Left ventricle myocardium inferior (tissue), 1 donor: ENCODE results near the gene SYNDIG1. TPM values are rescaled to one million over a fixed set of nuclear protein-coding genes. Genes with fewer than 3 reads are reported as not detected.

Source experiments
- DNase-seq: peaks from one replicate; pipeline ENCODE4 v3.0.0-alpha.2; 2020
- H3K27ac ChIP-seq: fragments of 200-600 bp; replicated peaks from 2 replicates; pipeline ENCODE4 v1.8.0; 2021
- H3K27me3 ChIP-seq: fragments of 200-600 bp; 2 replicates; pipeline ENCODE4 v1.8.0; 2021; ENCODE audit warnings: low read depth
- H3K36me3 ChIP-seq: fragments of 200-600 bp; 2 replicates; pipeline ENCODE4 v1.8.0; 2021
- H3K4me1 ChIP-seq: fragments of 200-600 bp; 2 replicates; pipeline ENCODE4 v1.8.0; 2021
- H3K4me3 ChIP-seq: fragments of 200-600 bp; 2 replicates; pipeline ENCODE4 v1.8.0; 2021; ENCODE audit warnings: mild to moderate bottlenecking, moderate library complexity
- H3K9me3 ChIP-seq: fragments of 200-600 bp; replicated peaks from 2 replicates; pipeline ENCODE4 v1.8.0; 2021
- intact Hi-C: fragments of 100-400 bp; cut with micrococcal nuclease; formaldehyde crosslinking; loops from one replicate; pipeline ENCODE4 v1.11.0; 2022
- total RNA-seq: library from RNA; stranded (reverse); fragmentation: NEBNext Ultra II Directional; extraction: Animal tissue kit (Norgen Biotek cat#: 25700); gene quantifications from one replicate; pipeline ENCODE4 v1.2.1, GENCODE V29; 2021
- TF ChIP-seq, protein P1 (sequence below): fragments of 200-600 bp; IDR thresholded peaks from 2 replicates; pipeline ENCODE4 v1.8.0; 2021; ENCODE audit warnings: antibody characterized with exemption, mild to moderate bottlenecking, borderline replicate concordance
- donor health status: DM: no; HTN: yes; CAD: no; lungs with severe emphysema.

SYNDIG1 gene
- total RNA-seq, 1 donor from 2014 or later = 21.4 TPM

DNA sequence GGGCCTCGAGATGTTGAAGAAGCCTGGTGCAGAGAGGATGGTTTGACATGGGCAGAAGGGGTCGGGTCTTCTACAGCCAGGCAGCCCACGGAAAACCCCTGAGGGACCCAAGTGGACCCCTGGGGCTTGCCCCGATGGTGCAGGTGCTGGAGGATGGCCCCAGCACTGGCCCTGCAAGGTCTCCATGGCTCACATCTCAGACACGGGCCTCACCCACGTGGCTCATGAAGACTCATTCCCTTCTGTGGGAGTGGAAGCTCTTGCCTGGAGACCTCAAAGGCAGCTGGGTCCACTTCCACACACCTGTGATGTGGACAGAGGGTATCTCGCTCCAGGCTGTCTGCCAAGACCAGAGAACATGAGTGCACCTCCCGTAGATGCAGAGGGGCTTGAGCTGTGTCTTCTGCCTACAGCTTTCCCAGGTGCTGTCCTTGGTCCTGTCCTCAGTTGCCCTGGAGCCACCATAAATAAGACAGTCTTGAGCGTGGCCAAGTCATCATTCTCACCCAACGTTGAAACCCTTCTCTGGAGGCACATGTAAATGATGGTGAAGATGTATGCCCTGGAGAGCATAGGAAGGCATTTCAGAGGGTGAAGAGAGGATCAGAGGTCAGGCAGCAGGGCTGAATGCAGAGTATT, 108.0 kb downstream of the SYNDIG1 start:
- Histone ChIP-seq H3K4me3 (no peak overlapping the region), H3K27me3 (no peaks in the 10 kb centered on the region), H3K9me3 (no peaks in the 10 kb centered on the region), H3K36me3 (no peaks in the 10 kb centered on the region), H3K4me1 (no peaks in the 10 kb centered on the region), H3K27ac (no peak overlapping the region)
- no peak for DNase-seq
- intact Hi-C loops = no loop called here
- TF ChIP-seq, protein P1, sequence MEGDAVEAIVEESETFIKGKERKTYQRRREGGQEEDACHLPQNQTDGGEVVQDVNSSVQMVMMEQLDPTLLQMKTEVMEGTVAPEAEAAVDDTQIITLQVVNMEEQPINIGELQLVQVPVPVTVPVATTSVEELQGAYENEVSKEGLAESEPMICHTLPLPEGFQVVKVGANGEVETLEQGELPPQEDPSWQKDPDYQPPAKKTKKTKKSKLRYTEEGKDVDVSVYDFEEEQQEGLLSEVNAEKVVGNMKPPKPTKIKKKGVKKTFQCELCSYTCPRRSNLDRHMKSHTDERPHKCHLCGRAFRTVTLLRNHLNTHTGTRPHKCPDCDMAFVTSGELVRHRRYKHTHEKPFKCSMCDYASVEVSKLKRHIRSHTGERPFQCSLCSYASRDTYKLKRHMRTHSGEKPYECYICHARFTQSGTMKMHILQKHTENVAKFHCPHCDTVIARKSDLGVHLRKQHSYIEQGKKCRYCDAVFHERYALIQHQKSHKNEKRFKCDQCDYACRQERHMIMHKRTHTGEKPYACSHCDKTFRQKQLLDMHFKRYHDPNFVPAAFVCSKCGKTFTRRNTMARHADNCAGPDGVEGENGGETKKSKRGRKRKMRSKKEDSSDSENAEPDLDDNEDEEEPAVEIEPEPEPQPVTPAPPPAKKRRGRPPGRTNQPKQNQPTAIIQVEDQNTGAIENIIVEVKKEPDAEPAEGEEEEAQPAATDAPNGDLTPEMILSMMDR = no peak

DNA sequence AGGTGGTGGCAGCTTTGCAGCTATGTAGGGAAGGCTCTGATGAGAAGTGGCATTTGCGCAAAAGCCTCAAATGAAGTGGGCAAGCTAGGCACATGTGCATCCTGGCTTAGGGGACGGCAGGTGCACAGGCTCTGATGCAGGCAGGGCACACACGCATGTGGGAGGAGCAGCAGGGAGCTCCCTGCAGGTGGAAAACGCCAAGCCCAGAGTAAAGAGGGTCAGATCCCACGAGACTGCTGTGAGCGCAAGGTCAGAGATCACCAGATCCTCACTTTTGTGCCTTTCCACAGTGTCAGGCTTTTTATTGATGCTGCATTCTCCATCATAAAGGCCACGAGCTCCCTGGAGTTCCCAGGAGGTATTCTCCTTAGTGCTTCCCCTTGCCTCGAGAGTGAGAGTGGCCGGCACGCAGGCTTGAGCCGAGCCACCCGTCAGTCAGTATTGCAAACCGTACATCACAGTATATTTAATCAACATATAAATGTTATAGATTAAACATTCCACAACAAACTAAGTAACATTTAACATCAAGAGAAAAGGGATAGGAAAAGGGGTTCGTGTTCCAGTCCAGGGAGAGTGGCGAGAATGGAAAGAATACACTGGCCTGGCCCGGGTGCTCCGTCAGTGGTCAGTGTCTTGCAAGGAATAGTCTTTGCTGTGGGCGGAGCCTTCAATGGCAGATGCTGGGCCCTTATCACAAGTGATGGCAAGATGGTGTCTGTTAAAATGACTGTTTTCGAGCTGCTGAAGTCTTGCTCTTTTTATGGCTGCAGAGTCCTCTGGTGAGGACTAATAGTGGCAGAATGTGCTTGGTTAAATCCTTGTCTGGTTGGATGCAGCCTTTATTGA, 109.4 kb downstream of the SYNDIG1 start:
- Histone ChIP-seq H3K36me3 (no peaks in the 10 kb centered on the region), H3K27me3 (no peaks in the 10 kb centered on the region), H3K4me3 (no peak overlapping the region), H3K4me1 (no peaks in the 10 kb centered on the region), H3K9me3 (no peaks in the 10 kb centered on the region), H3K27ac (no peak overlapping the region)
- TF ChIP-seq, protein P1 = no peak
- intact Hi-C loops = no loop called here
- no peak for DNase-seq

DNA sequence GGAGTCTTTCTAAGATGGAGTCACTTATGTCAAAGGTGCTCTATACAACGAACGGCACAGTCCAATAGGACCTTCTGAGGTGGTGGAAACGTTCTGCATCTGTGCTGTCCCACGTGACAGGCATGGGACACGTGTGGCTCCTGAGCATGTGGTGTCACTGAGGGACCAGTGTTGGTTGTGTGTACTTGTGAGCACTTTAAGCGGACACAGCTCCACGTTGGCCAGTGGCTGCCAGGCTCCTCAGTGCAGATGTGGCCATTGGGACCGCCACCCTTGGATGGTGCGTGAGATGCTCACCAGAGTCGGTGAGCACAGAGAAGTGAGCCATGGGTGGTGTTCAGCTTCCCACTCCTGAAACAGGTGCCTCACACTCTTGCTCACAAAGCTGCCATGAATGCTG, 110.0 kb downstream of the SYNDIG1 start:
- Histone ChIP-seq H3K9me3 (no peaks in the 10 kb centered on the region), H3K4me1 (no peaks in the 10 kb centered on the region), H3K27me3 (no peaks in the 10 kb centered on the region), H3K4me3 (no peak overlapping the region), H3K36me3 (no peaks in the 10 kb centered on the region), H3K27ac (no peak overlapping the region)
- TF ChIP-seq, protein P1 = no peak
- intact Hi-C loops = no loop called here
- no peak for DNase-seq

DNA sequence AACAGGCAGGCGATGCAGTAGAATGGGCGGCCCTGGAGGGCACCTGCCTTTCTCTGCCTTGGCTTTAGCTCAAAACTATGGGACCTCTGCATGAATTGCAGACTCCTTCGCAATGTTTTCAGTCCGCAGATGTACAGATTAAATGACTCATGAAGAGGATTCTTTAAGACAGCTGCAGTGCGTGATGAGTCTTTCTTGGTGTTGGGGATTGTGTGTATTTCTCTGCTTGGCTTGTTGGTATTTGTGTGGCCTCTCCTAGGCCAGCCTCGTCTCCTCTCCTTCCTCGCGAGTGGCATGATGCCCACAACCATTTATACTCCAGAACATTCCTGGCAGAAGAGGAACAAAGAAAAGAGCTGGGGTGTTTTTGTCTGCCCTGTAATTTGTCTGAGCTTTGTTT, 110.6 kb downstream of the SYNDIG1 start:
- TF ChIP-seq, protein P1 = no peak
- intact Hi-C loops = no loop called here
- H3K9me3 ChIP-seq = no peaks in the 10 kb centered on the region
- H3K36me3 ChIP-seq = no peaks in the 10 kb centered on the region
- DNase-seq = no peak
- H3K27me3 ChIP-seq = no peaks in the 10 kb centered on the region
- H3K27ac ChIP-seq = no peak overlapping the region
- H3K4me1 ChIP-seq = no peaks in the 10 kb centered on the region
- no peak overlapping the region for H3K4me3 ChIP-seq

DNA sequence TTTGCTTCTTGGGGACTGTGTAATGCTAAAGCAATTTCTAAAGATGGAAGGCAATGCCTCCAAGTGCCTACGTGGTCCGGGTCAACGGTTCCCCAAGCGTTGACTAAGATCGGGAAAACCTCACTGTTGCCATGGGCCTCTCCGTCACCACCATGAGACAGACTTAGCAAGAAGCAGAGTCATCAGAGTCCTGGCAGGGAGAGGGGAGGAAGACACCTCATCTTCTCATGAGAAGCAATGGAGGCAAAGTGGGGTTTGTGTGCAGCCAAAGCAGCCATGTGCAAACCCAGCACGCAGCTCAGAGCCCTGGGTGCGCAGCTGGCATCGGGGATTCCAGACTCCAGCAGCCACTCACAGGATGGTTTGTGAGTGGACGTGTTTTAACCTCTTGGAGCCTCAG, 111.4 kb downstream of the SYNDIG1 start:
- TF ChIP-seq, protein P1 = no peak
- H3K27ac ChIP-seq = no peak overlapping the region
- no peak overlapping the region for H3K4me3 ChIP-seq
- DNase-seq = no peak
- no peaks in the 10 kb centered on the region for H3K4me1 ChIP-seq
- no peaks in the 10 kb centered on the region for H3K27me3 ChIP-seq
- intact Hi-C loops = no loop called here
- no peaks in the 10 kb centered on the region for H3K9me3 ChIP-seq
- H3K36me3 ChIP-seq = no peaks in the 10 kb centered on the region
